DMS79 treated with DMSO at 0.1 percent for 48 hours (cell line): ENCODE results near the gene C1QB.
"Not testable (repeated sequence)": the region's sequence is repeated elsewhere in the genome, so short reads cannot be mapped to it uniquely, and the experiment has no call there.

Experiments used
- DNase-seq: peaks from one replicate; lab custom pipeline; 2025; lab: John Stamatoyannopoulos, UW

Gene C1QB

GRCh38 chr1:22662986-22663408 is 10.0 kb downstream of the C1QB start:
- DNase-seq = no peak

GRCh38 chr1:22665752-22666151 is 12.7 kb downstream of the C1QB start:
- no peak for DNase-seq

GRCh38 chr1:22666412-22666811 is 13.4 kb downstream of the C1QB start:
- no peak for DNase-seq

DNA sequence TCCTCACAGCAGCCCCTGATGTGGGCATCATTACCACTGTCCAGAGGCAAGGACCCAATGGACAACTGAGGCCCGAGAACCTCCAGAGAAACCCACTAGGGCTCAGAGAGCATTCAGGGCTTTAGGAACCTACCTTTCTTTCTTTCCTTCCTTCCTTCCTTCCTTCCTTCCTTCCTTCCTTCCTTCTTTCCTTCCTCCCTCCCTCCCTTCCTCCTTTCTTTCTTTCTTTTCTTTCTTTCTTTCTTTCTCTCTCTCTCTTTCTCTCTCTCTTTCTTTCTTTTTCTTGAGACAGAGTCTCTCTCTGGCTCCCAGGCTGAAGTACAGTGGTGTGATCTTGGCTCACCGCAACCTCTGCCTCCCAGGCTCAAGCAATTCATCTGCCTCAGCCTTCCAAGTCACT is 15.8 kb downstream of the C1QB start:
- DNase-seq = not testable (repeated sequence)

- DNase-seq = no peak
Observed at GRCh38 chr1:22670352-22670975, 17.4 kb downstream of the C1QB start.

- no peak for DNase-seq
Observed at GRCh38 chr1:22671999-22672398, 19.0 kb downstream of the C1QB start.

- peak; percentile 44 for DNase-seq
Observed at GRCh38 chr1:22673486-22674409, 20.7 kb downstream of the C1QB start.

DNA sequence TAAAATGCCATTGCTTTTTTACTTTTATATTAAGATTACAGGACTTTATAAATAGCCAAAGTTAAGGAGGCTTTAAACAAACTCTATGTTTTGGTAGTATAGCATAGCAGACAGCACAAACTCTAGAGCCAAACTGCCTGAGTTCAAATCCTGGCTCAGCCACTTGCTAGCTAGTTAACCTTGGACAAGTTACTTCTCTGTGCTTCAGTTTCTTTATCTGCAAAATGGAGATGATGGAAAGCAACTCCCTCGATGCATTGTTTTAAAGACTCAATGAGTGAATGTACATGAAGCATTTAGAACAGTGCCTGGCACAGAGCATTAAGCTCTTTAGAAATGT is 21.3 kb downstream of the C1QB start:
- no peak for DNase-seq

DNA sequence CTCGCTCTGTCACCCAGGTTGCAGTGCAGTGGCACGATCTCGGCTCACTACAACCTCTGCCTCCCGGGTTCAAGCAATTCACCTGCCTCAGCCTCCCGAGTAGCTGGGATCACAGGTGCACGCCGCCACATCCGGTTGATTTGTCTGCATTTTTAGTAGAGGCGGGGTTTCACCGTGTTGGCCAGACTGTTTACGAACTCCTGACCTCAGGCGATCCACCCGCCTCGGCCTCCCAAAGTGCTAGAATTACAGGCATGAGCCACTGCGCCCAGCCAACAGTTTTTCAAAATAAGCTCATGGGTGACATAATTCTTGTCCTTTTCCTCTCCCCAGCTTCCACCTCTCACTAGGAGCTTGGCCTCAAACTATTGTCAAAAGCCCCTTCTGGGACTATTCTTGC is 23.1 kb downstream of the C1QB start:
- DNase-seq = not testable (repeated sequence)

- DNase-seq = no peak
Observed at GRCh38 chr1:22676916-22677583, 24.0 kb downstream of the C1QB start.

GRCh38 chr1:22677931-22678896 is 25.2 kb downstream of the C1QB start:
- no peak for DNase-seq

DNA sequence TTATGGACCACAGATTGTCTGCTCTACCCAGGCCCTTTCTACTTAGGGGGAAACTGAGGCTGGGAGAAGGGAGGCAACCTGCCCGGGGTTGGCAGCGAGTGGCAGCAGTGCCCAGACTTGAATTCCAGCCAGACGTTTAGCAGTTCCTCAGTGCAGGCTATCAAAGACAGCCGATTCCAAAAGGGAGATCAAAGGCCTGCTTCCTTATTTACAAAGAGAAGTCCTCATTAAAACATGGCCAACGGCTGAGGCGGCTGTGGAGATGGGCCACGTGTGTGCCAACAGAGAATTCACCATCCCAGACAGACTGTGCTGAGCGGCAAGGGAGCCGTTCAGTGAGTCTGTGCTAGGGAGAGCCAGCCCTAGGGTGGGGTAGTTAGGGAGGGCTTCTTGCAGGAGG is 27.7 kb downstream of the C1QB start:
- no peak for DNase-seq

- DNase-seq = no peak
Observed at GRCh38 chr1:22681556-22682276, 28.7 kb downstream of the C1QB start.

GRCh38 chr1:22683547-22683946 is 30.5 kb downstream of the C1QB start:
- no peak for DNase-seq

DNA sequence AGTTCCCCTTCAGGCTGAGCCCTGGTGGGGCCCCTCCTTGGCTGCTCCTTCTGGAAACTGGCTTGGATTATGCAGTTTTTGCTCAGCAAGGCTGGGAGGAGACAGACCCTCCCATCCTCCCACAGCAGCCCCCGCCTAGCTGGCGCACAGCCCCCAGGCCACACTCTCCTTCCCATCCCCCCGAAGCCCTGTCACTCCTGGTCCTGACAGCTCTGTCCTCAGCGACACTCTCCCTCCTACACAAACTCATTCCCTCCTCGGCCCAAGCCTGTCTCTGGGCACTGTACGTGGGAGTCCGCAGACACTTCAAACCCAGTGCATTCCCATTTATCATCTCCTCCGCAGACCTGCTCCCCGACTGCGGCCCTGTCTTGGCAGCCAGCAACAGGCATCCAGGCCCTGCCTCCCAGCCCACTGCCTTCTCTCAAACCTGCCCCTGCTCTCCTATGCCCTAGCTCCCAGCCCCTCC is 32.6 kb downstream of the C1QB start:
- DNase-seq = no peak

GRCh38 chr1:22687191-22687590 is 34.2 kb downstream of the C1QB start:
- DNase-seq = no peak

DNA sequence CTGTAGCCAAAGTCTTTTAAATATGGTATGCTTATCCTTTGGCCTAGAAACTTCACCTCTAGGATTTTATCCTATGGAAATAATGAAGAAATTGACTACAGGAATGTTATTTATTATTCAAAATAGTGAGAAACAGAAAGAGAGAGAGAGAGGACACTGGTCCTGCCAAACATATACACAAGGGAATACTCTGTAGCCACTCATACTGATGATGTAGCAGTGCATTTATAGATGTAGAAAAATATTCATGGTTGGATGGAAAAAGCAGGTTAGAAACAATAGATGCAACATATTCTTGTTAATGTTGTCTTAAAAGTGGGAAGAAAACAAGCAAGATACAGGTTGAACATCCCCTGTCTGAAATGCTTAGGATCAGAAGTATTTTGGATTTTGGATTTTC is 35.4 kb downstream of the C1QB start:
- no peak for DNase-seq

GRCh38 chr1:22689505-22689904 is 36.5 kb downstream of the C1QB start:
- DNase-seq = no peak

- no peak for DNase-seq
Observed at GRCh38 chr1:22691031-22691753, 38.2 kb downstream of the C1QB start.

DNA sequence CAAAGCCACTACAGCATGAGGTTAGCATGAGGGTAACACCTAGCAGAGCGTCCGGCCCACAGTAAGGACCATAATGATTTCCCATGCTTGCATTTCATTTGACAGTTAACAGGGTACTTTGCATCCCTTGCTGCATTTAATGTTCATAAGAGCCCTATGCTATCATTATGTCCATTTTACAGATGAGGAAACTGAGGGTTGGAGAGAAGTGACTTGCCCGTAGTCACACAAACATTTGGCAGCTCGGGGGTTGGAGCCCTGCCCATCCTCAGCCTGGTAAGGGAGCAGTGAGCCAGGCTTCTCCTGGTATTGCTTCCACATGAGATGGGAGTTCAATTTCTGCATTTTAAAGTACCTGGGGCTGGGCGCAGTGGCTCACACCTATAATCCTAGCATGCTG is 41.1 kb downstream of the C1QB start:
- no peak for DNase-seq
